HepG2 (cell line): ENCODE data around the gene STX10. TPM values are rescaled to one million over a fixed set of nuclear protein-coding genes. Genes with fewer than 3 reads are reported as not detected.
A peak's percentile ranks its signal among the peaks of the same experiment; 100 is the strongest.

Experiments used
- CEBPB ChIP-seq: IDR thresholded peaks from 2 replicates; pipeline ENCODE4 v1.6.1; 2011; ENCODE audit warnings: low read depth, low read length, improper control_type of control experiment, borderline replicate concordance
- GZF1 ChIP-seq: sonication (generic); formaldehyde crosslinking; IDR thresholded peaks from 2 replicates; pipeline ENCODE4 v1.5.1; 2020; ENCODE audit warnings: mild to moderate bottlenecking, missing genetic modification reagents
- HOXA9 ChIP-seq: sonication (generic); formaldehyde crosslinking; IDR thresholded peaks from 2 replicates; pipeline ENCODE4 v1.8.1; 2022; ENCODE audit warnings: missing genetic modification reagents, mild to moderate bottlenecking, moderate library complexity, borderline replicate concordance
- KLF15 ChIP-seq: sonication (generic); formaldehyde crosslinking; IDR thresholded peaks from 2 replicates; pipeline ENCODE4 v1.8.1; 2023; ENCODE audit warnings: borderline replicate concordance, mild to moderate bottlenecking, inconsistent platforms, missing genetic modification reagents, mixed read lengths
- MXD3 ChIP-seq: IDR thresholded peaks from 2 replicates; pipeline ENCODE4 v1.6.1; 2016; ENCODE audit warnings: mild to moderate bottlenecking, missing biosample characterization, missing genetic modification reagents
- POLR2AphosphoS5 ChIP-seq: IDR thresholded peaks from 2 replicates; pipeline ENCODE4 v1.6.1; 2012; ENCODE audit warnings: low read depth, low read length
- RBM39 ChIP-seq: fragments of 200-400 bp; formaldehyde crosslinking; IDR thresholded peaks from one replicate; pipeline ENCODE4 v1.6.1; 2018; ENCODE audit warnings: antibody characterized with exemption, mild to moderate bottlenecking, low read depth, low read length; ENCODE audit not compliant: poor library complexity, severe bottlenecking
- TARDBP ChIP-seq: sonication (generic); formaldehyde crosslinking; IDR thresholded peaks from 2 replicates; pipeline ENCODE4 v1.8.0; 2022; ENCODE audit warnings: mild to moderate bottlenecking, missing genetic modification reagents
- ZBTB25 ChIP-seq: IDR thresholded peaks from 2 replicates; pipeline ENCODE4 v1.6.1; 2018; ENCODE audit warnings: missing genetic modification reagents
- ZHX1 ChIP-seq: sonication (generic); formaldehyde crosslinking; IDR thresholded peaks from 2 replicates; pipeline ENCODE4 v1.8.1; 2022; ENCODE audit warnings: low read depth, mild to moderate bottlenecking, missing genetic modification reagents
- ZNF10 ChIP-seq: sonication (generic); formaldehyde crosslinking; IDR thresholded peaks from 2 replicates; pipeline ENCODE4 v1.4.0; 2020; ENCODE audit warnings: mild to moderate bottlenecking, low read depth, missing genetic modification reagents, borderline replicate concordance
- ZNF24 ChIP-seq: fragments of 450-650 bp; IDR thresholded peaks from 2 replicates; pipeline ENCODE4 v1.6.1; 2017; ENCODE audit warnings: antibody characterized with exemption, mild to moderate bottlenecking
- ZNF264 ChIP-seq: sonication (generic); formaldehyde crosslinking; IDR thresholded peaks from 2 replicates; pipeline ENCODE4 v1.4.0; 2020; ENCODE audit warnings: missing genetic modification reagents
- ZNF431 ChIP-seq: sonication (generic); formaldehyde crosslinking; IDR thresholded peaks from 2 replicates; pipeline ENCODE4 v1.9.0; 2022; ENCODE audit warnings: missing genetic modification reagents, low read depth, mild to moderate bottlenecking, borderline replicate concordance
- ZNF547 ChIP-seq: sonication (generic); formaldehyde crosslinking; IDR thresholded peaks from 2 replicates; pipeline ENCODE4 v1.5.1; 2020; ENCODE audit warnings: mild to moderate bottlenecking, missing genetic modification reagents
- ZNF703 ChIP-seq: sonication (generic); formaldehyde crosslinking; IDR thresholded peaks from 2 replicates; pipeline ENCODE4 v1.5.1; 2020; ENCODE audit warnings: missing genetic modification reagents, mild to moderate bottlenecking, moderate library complexity, borderline replicate concordance
- polyA plus RNA-seq, 8 experiments: library from polyadenylated mRNA; depleted of rRNA in 3 of 8; stranded (reverse) in 7 of 8; unstranded in 1 of 8; fragments of >200 nt; fragmentation: Illumina TruSeq in 4 of 8; extraction: Trizol in 4 of 8; gene quantifications; 2 replicates each; pipeline versions ENCODE4 v1.2.1 to v1.2.3, GENCODE V29; 2011 to 2016; ENCODE audit warnings: low read depth in 4 of 8, missing spikeins in 1 of 8, mixed read lengths in 1 of 8; ENCODE audit not compliant: insufficient read depth in 1 of 8
- total RNA-seq, 5 experiments: library from RNA; depleted of rRNA; stranded (reverse); fragments of >200 nt; fragmentation: Illumina TruSeq; extraction: Trizol; gene quantifications; 2 replicates each; pipeline ENCODE4 v1.2.3, GENCODE V29; 2016; ENCODE audit warnings: low read depth in 1 of 5
- TF ChIP-seq, protein P1 (sequence below): sonication (generic); formaldehyde crosslinking; IDR thresholded peaks from 2 replicates; pipeline ENCODE4 v1.5.0; 2020; ENCODE audit warnings: missing genetic modification reagents, mild to moderate bottlenecking, borderline replicate concordance
- TF ChIP-seq, protein P2 (sequence below): sonication (generic); formaldehyde crosslinking; IDR thresholded peaks from 2 replicates; pipeline ENCODE4 v1.5.1; 2020; ENCODE audit warnings: missing genetic modification reagents, mild to moderate bottlenecking, borderline replicate concordance

STX10 gene
- total and polyA plus RNA-seq, 2 of the 13 experiments (the other 11 are each of a cell fraction or from before 2014, with no cell fraction given): 47.9 to 66.4 TPM

- TF ChIP-seq, protein P1, sequence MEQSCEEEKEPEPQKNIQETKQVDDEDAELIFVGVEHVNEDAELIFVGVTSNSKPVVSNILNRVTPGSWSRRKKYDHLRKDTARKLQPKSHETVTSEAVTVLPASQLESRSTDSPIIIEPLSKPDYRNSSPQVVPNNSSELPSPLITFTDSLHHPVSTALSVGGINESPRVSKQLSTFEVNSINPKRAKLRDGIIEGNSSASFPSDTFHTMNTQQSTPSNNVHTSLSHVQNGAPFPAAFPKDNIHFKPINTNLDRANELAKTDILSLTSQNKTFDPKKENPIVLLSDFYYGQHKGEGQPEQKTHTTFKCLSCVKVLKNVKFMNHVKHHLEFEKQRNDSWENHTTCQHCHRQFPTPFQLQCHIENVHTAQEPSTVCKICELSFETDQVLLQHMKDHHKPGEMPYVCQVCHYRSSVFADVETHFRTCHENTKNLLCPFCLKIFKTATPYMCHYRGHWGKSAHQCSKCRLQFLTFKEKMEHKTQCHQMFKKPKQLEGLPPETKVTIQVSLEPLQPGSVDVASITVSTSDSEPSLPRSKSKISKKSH (CRISPR knock-in tag): peak; percentile 50; the same call in 1 of the 2 replicates
- peak; percentile 53 for TF ChIP-seq RBM39
- TF ChIP-seq ZNF264 (CRISPR knock-in tag): no peak
- no peak for TF ChIP-seq ZNF431 (CRISPR knock-in tag)
- TF ChIP-seq, protein P2, sequence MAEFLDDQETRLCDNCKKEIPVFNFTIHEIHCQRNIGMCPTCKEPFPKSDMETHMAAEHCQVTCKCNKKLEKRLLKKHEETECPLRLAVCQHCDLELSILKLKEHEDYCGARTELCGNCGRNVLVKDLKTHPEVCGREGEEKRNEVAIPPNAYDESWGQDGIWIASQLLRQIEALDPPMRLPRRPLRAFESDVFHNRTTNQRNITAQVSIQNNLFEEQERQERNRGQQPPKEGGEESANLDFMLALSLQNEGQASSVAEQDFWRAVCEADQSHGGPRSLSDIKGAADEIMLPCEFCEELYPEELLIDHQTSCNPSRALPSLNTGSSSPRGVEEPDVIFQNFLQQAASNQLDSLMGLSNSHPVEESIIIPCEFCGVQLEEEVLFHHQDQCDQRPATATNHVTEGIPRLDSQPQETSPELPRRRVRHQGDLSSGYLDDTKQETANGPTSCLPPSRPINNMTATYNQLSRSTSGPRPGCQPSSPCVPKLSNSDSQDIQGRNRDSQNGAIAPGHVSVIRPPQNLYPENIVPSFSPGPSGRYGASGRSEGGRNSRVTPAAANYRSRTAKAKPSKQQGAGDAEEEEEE: no peak
- 0 out of 2 replicates have a peak, but pooled peaks have one; percentile 42 for TF ChIP-seq GZF1
- no peak; the same call in 1 of the 2 replicates for TF ChIP-seq ZNF547 (CRISPR knock-in tag)
- 0 out of 2 replicates have a peak, but pooled peaks have one; percentile 51 for TF ChIP-seq HOXA9 (CRISPR knock-in tag)
- TF ChIP-seq POLR2AphosphoS5: peak; percentile 80
- TF ChIP-seq ZNF703 (CRISPR knock-in tag): no peak
- TF ChIP-seq ZHX1 (CRISPR knock-in tag): 0 out of 2 replicates have a peak, but pooled peaks have one; percentile 56
- peak; percentile 44; the same call in 1 of the 2 replicates for TF ChIP-seq CEBPB
- peak; percentile 19; the same call in 1 of the 2 replicates for TF ChIP-seq MXD3 (CRISPR knock-in tag)
- peak; percentile 94 for TF ChIP-seq ZBTB25 (CRISPR knock-in tag)
- TF ChIP-seq KLF15: no peak
- peak; percentile 94 for TF ChIP-seq TARDBP (CRISPR knock-in tag)
- no peak for TF ChIP-seq ZNF10 (CRISPR knock-in tag)
- TF ChIP-seq ZNF24: no peak
These were observed at the start of gene STX10, which contains the start of gene IER2 (continued) for GRCh38 chr19:13150187-13150930.
